Measurements from ENCODE around the gene MALSU1.

- no peak for TF ChIP-seq CTCF (IDR thresholded peaks at IDR 0.05)
- no peak for TF ChIP-seq POLR2A (IDR thresholded peaks at IDR 0.05)
Observed at GRCh38 chr7:23283086-23283485, 16.1 kb upstream of the MALSU1 start.
